ENCODE data around the gene VSIG10. TPM values are rescaled to one million over a fixed set of nuclear protein-coding genes. Genes with fewer than 3 reads are reported as not detected.

Gene VSIG10
- total and polyA plus RNA-seq, 12 donors = 5.3 to 23.6 (median 10.3) TPM

DNA sequence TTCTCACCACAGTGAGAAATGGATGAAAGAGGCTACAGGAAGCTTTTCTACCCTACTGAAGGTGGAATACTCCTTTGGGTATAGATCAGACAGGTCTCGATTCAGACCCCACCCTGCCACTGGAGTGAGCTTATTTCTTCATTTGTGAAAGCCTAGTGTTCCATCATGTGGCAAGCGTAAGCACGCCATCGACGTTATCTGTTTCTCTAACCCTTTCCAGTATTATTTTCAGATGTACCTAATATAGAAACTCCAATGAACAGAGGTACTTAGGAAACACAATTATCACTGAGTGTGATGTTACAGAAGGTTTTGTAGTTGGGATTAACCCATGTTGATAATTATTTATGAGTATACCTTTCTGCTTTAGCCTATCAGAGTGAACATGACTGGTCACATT, 44.5 kb upstream of the VSIG10 start:
- TF ChIP-seq, protein P1, sequence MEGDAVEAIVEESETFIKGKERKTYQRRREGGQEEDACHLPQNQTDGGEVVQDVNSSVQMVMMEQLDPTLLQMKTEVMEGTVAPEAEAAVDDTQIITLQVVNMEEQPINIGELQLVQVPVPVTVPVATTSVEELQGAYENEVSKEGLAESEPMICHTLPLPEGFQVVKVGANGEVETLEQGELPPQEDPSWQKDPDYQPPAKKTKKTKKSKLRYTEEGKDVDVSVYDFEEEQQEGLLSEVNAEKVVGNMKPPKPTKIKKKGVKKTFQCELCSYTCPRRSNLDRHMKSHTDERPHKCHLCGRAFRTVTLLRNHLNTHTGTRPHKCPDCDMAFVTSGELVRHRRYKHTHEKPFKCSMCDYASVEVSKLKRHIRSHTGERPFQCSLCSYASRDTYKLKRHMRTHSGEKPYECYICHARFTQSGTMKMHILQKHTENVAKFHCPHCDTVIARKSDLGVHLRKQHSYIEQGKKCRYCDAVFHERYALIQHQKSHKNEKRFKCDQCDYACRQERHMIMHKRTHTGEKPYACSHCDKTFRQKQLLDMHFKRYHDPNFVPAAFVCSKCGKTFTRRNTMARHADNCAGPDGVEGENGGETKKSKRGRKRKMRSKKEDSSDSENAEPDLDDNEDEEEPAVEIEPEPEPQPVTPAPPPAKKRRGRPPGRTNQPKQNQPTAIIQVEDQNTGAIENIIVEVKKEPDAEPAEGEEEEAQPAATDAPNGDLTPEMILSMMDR (IDR thresholded peaks at IDR 0.05) = no peak
- peaks cover 0 to 100% (median 54%) of the 10 kb centered on the region in 9 donors for H3K36me3 ChIP-seq
- WGBS, 2 donors = 54 to 78% methylated on average over 5 of the region's 5 CpGs
- intact Hi-C loops (cut with DNase I) = no loop called here
- DNase-seq = no peak
- ATAC-seq = peak in 6 of 8 donors; percentile 15 to 73 (median 50)
- no peaks in the 10 kb centered on the region for H3K27me3 ChIP-seq
- H3K9me3 ChIP-seq = no peaks in the 10 kb centered on the region
- H3K4me3 ChIP-seq = no peak overlapping the region
- peaks cover 0 to 23% (median 4%) of the 10 kb centered on the region in 9 donors for H3K4me1 ChIP-seq
- H3K27ac ChIP-seq = peak overlapping the region in 8 of 10 donors; percentile 19 to 71 (median 63)

DNA sequence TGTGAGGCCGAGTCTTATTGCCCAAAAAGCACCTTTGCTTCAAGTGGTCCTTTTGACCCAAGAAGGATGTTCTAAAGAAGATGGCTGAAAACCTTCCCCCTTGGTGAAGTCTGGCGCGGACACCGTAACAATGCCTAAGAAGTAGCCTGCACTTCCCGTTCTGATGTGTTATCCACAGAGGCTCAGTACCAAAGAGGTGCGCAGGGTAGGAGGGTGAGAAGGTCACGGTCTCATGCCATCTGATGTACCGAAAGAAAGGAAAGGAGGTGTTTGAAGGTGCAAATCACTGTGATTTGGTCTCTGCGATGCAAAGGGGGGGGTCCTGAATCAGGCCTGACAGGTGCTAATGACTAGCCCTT, 42.0 kb upstream of the VSIG10 start:
- H3K9me3 ChIP-seq = no peaks in the 10 kb centered on the region
- TF ChIP-seq, protein P1 (IDR thresholded peaks at IDR 0.05) = no peak
- no peak overlapping the region for H3K4me3 ChIP-seq
- ATAC-seq (no peak), DNase-seq (no peak)
- H3K36me3 ChIP-seq = peaks cover 0 to 100% (median 53%) of the 10 kb centered on the region in 9 donors
- H3K27me3 ChIP-seq = no peaks in the 10 kb centered on the region
- WGBS, 2 donors = 80 to 88% methylated on average over 9 of the region's 9 CpGs
- peaks cover 0 to 20% (median 1%) of the 10 kb centered on the region in 9 donors for H3K4me1 ChIP-seq
- intact Hi-C loops (cut with DNase I) = no loop called here
- H3K27ac ChIP-seq = no peak overlapping the region

DNA sequence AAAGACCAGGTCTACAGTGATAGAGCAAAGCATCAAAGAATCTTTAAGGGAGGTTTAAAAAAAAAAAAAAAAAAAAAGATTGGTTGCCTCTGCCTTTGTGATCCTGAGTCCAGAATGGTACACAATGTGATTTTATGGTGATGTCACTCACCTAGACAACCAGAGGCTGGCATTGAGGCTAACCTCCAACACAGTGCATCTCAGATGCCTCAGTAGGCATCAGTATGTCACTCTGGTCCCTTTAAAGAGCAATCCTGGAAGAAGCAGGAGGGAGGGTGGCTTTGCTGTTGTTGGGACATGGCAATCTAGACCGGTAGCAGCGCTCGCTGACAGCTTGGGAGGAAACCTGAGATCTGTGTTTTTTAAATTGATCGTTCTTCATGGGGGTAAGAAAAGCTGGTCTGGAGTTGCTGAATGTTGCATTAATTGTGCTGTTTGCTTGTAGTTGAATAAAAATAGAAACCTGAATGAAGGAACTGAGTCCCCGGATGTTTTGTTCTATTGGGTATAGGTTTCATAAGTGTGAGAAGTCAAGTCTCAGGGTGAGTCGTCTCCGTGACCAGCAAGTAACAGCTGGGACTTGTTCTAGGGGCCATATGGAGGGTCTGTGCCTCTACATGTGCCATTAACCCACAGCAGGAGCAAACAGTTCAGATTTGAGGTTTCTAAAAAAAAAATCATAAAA, 41.4 kb upstream of the VSIG10 start:
- WGBS, 2 donors = 86 to 92% methylated on average over 7 of the region's 7 CpGs

DNA sequence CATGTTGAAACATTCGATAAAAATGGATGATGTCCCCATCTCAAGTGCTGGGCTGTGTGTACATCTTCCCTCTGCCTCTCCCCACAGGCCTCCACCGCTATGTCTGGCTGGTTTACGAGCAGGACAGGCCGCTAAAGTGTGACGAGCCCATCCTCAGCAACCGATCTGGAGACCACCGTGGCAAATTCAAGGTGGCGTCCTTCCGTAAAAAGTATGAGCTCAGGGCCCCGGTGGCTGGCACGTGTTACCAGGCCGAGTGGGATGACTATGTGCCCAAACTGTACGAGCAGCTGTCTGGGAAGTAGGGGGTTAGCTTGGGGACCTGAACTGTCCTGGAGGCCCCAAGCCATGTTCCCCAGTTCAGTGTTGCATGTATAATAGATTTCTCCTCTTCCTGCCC, 40.7 kb upstream of the VSIG10 start:
- no peaks in the 10 kb centered on the region for H3K27me3 ChIP-seq
- peaks cover 0 to 25% (median 5%) of the 10 kb centered on the region in 9 donors for H3K4me1 ChIP-seq
- DNase-seq (no peak), ATAC-seq (no peak)
- WGBS, 2 donors = 95% methylated on average over 13 of the region's 13 CpGs
- H3K36me3 ChIP-seq = peaks cover 0 to 100% (median 57%) of the 10 kb centered on the region in 9 donors
- no peak overlapping the region for H3K27ac ChIP-seq
- TF ChIP-seq, protein P1 (IDR thresholded peaks at IDR 0.05) = no peak
- intact Hi-C loops (cut with DNase I) = no loop called here
- H3K4me3 ChIP-seq = no peak overlapping the region
- H3K9me3 ChIP-seq = no peaks in the 10 kb centered on the region

More for the DNA sequence above, 41.4 kb upstream of the VSIG10 start:
- ATAC-seq (no peak), DNase-seq (no peak)
- peaks cover 0 to 100% (median 57%) of the 10 kb centered on the region in 9 donors for H3K36me3 ChIP-seq
- no peak overlapping the region for H3K4me3 ChIP-seq
- H3K9me3 ChIP-seq = no peaks in the 10 kb centered on the region
- no peaks in the 10 kb centered on the region for H3K27me3 ChIP-seq
- peaks cover 0 to 19% (median 1%) of the 10 kb centered on the region in 9 donors for H3K4me1 ChIP-seq
- intact Hi-C loops (cut with DNase I) = no loop called here
- peak overlapping the region in 1 of 10 donors; percentile 6 for H3K27ac ChIP-seq
- TF ChIP-seq, protein P1 (IDR thresholded peaks at IDR 0.05) = no peak

Measured in heart right ventricle (tissue), 16 donors.